H1 (cell line): ENCODE measurements around the gene CAMK2B. TPM values are rescaled to one million over a fixed set of nuclear protein-coding genes. Genes with fewer than 3 reads are reported as not detected.

Source experiments
- CTCF ChIA-PET: fragments of 300-600 bp; sonication (Branson Sonifier 250); formaldehyde crosslinking; loops from one replicate; lab custom pipeline; 2021; ENCODE audit not compliant: partially characterized antibody; lab: Charles Lee
- POLR2A ChIA-PET: fragments of 300-600 bp; sonication (Branson Sonifier 250); formaldehyde crosslinking; loops from one replicate; lab custom pipeline; 2021; ENCODE audit warnings: inconsistent platforms; ENCODE audit not compliant: partially characterized antibody; lab: Charles Lee
- DNase-seq, 2 experiments: peaks; one replicate each; pipeline versions ENCODE4 v3.0.0 to v3.0.0-alpha.2; 2010 to 2022; ENCODE audit warnings: low spot score in 2 of 2, low read depth in 1 of 2, mixed read lengths in 1 of 2
- FAIRE-seq: peaks from 2 replicates; lab custom pipeline; 2011; peaks lifted over from hg19 to GRCh38; lab: Jason Lieb, UNC
- H2AFZ ChIP-seq: 2 replicates; pipeline ENCODE4 v1.8.1; 2012; ENCODE audit warnings: low read length, inconsistent platforms
- H2AK5ac ChIP-seq: 2 replicates; pipeline ENCODE4 v1.6.1; 2013; ENCODE audit warnings: low read depth, low read length
- H2BK120ac ChIP-seq: replicated peaks from 2 replicates; pipeline ENCODE3; 2013; ENCODE audit warnings: low read depth, low read length, inconsistent platforms
- H2BK12ac ChIP-seq: 2 replicates; pipeline ENCODE4 v1.6.1; 2013; ENCODE audit warnings: low read depth, low read length
- H2BK15ac ChIP-seq: 2 replicates; pipeline ENCODE4 v1.6.1; 2013; ENCODE audit warnings: low read length
- H2BK20ac ChIP-seq: 2 replicates; pipeline ENCODE4 v1.6.1; 2013; ENCODE audit warnings: low read length
- H2BK5ac ChIP-seq: 2 replicates; pipeline ENCODE4 v1.6.1; 2013; ENCODE audit warnings: low read depth, low read length
- H3K14ac ChIP-seq: 2 replicates; pipeline ENCODE4 v1.6.1; 2013; ENCODE audit warnings: inconsistent platforms; ENCODE audit not compliant: insufficient read length
- H3K18ac ChIP-seq: 2 replicates; pipeline ENCODE4 v1.6.1; 2013; ENCODE audit warnings: low read length; ENCODE audit errors: extremely low read depth
- H3K23ac ChIP-seq: 2 replicates; pipeline ENCODE4 v1.6.1; 2013; ENCODE audit warnings: inconsistent platforms; ENCODE audit not compliant: insufficient read length
- H3K23me2 ChIP-seq: 2 replicates; pipeline ENCODE4 v1.6.1; 2013; ENCODE audit warnings: low read depth, low read length
- H3K27ac ChIP-seq: 2 replicates; pipeline ENCODE4 v1.6.1; 2011; ENCODE audit warnings: low read depth, low read length, inconsistent platforms
- H3K27me3 ChIP-seq, 4 experiments: replicated peaks in 1 of 4; 1 replicate in 1 of 4; 2 replicates in 3 of 4; pipeline versions ENCODE4 v1.6.1 to v1.8.1; 2011 to 2013; ENCODE audit warnings: low read length in 3 of 4, mild to moderate bottlenecking in 3 of 4, inconsistent platforms in 2 of 4, mixed read lengths in 2 of 4, moderate library complexity in 1 of 4; ENCODE audit not compliant: control insufficient read depth in 3 of 4, insufficient read depth in 3 of 4; ENCODE audit errors: extremely low read depth in 1 of 4
- H3K36me3 ChIP-seq, 4 experiments: 2 replicates each; pipeline versions ENCODE4 v1.6.1 to v1.8.1; 2011 to 2013; ENCODE audit warnings: mild to moderate bottlenecking in 4 of 4, low read length in 3 of 4, moderate library complexity in 2 of 4, control low read depth in 1 of 4, inconsistent platforms in 1 of 4; ENCODE audit not compliant: insufficient read depth in 4 of 4, control insufficient read depth in 2 of 4
- H3K4ac ChIP-seq: replicated peaks from 2 replicates; pipeline ENCODE3; 2013; ENCODE audit warnings: low read length, low read depth, mixed read lengths, inconsistent platforms; ENCODE audit not compliant: insufficient read length
- H3K4me1 ChIP-seq, 4 experiments: replicated peaks in 1 of 4; 1 replicate in 1 of 4; 2 replicates in 3 of 4; pipeline versions ENCODE4 v1.6.1 to v1.8.1; 2011 to 2013; ENCODE audit warnings: low read length in 3 of 4, inconsistent platforms in 2 of 4, mixed read lengths in 1 of 4; ENCODE audit not compliant: insufficient read depth in 4 of 4, control insufficient read depth in 3 of 4
- H3K4me2 ChIP-seq, 2 experiments: 2 replicates each; pipeline versions ENCODE4 v1.6.1 to v1.8.1; 2011 to 2013; ENCODE audit warnings: low read depth in 2 of 2, low read length in 2 of 2, control low read depth in 1 of 2, inconsistent platforms in 1 of 2, mild to moderate bottlenecking in 1 of 2; ENCODE audit not compliant: insufficient read depth in 1 of 2
- H3K4me3 ChIP-seq, 4 experiments: fragments of 200-600, 300-600 bp in 1 of 4; sonication (generic), shearing (Covaris generic), sonication (Bioruptor Twin) in 1 of 4; 2 replicates each; pipeline versions ENCODE4 v1.5.1 to v1.8.1; 2011 to 2016; ENCODE audit warnings: low read length in 4 of 4, low read depth in 3 of 4, control low read depth in 2 of 4, inconsistent platforms in 2 of 4, mild to moderate bottlenecking in 2 of 4, mixed read lengths in 1 of 4, moderate library complexity in 1 of 4; ENCODE audit not compliant: insufficient read depth in 2 of 4; ENCODE audit errors: extremely low read depth in 1 of 4
- H3K56ac ChIP-seq: replicated peaks from 2 replicates; pipeline ENCODE3; 2013; ENCODE audit warnings: low read depth, mild to moderate bottlenecking, mixed read lengths, low read length, inconsistent platforms; ENCODE audit not compliant: insufficient read length
- H3K79me1 ChIP-seq: 2 replicates; pipeline ENCODE4 v1.6.1; 2013; ENCODE audit warnings: low read depth, low read length, control low read depth
- H3K79me2 ChIP-seq, 2 experiments: 2 replicates each; pipeline versions ENCODE4 v1.6.1 to v1.8.1; 2012 to 2013; ENCODE audit warnings: low read length in 2 of 2, mild to moderate bottlenecking in 2 of 2, inconsistent platforms in 1 of 2; ENCODE audit not compliant: insufficient read depth in 2 of 2, control insufficient read depth in 1 of 2
- H3K9ac ChIP-seq, 4 experiments: replicated peaks in 1 of 4; 1 replicate in 1 of 4; 2 replicates in 3 of 4; pipeline versions ENCODE4 v1.6.1 to v1.8.1; 2011 to 2013; ENCODE audit warnings: low read depth in 3 of 4, low read length in 3 of 4, control low read depth in 2 of 4, mild to moderate bottlenecking in 2 of 4, moderate library complexity in 2 of 4, inconsistent platforms in 1 of 4; ENCODE audit errors: extremely low read depth in 1 of 4
- H3K9me3 ChIP-seq, 2 experiments: 2 replicates each; pipeline versions ENCODE4 v1.6.1 to v1.8.1; 2012 to 2013; ENCODE audit warnings: mild to moderate bottlenecking in 2 of 2, moderate library complexity in 2 of 2, control low read depth in 1 of 2, inconsistent platforms in 1 of 2, low read depth in 1 of 2, low read length in 1 of 2, mixed read lengths in 1 of 2; ENCODE audit not compliant: insufficient read depth in 2 of 2
- H4K20me1 ChIP-seq, 2 experiments: replicated peaks in 1 of 2; 2 replicates each; pipeline versions ENCODE3 to v1.8.1; 2011 to 2013; ENCODE audit warnings: inconsistent platforms in 2 of 2, low read length in 2 of 2, mild to moderate bottlenecking in 1 of 2; ENCODE audit not compliant: insufficient read depth in 2 of 2, control insufficient read depth in 1 of 2
- H4K5ac ChIP-seq: 2 replicates; pipeline ENCODE4 v1.6.1; 2013; ENCODE audit warnings: low read length, low read depth, mixed read lengths, inconsistent platforms; ENCODE audit not compliant: insufficient read length
- H4K8ac ChIP-seq: 2 replicates; pipeline ENCODE4 v1.8.0; 2013; ENCODE audit warnings: mild to moderate bottlenecking, moderate library complexity, low read length, inconsistent platforms; ENCODE audit not compliant: insufficient read depth; ENCODE audit errors: extremely low read depth
- H4K91ac ChIP-seq: replicated peaks from 2 replicates; pipeline ENCODE3; 2013; ENCODE audit warnings: low read length, mixed read lengths, inconsistent platforms; ENCODE audit not compliant: insufficient read length
- BACH1 ChIP-seq: IDR thresholded peaks from 2 replicates; pipeline ENCODE4 v1.6.1; 2012; ENCODE audit warnings: low read length, improper control_type of control experiment
- CEBPB ChIP-seq: IDR thresholded peaks from 2 replicates; pipeline ENCODE4 v1.6.1; 2012; ENCODE audit warnings: low read depth, low read length
- POLR2AphosphoS5 ChIP-seq: IDR thresholded peaks from 2 replicates; pipeline ENCODE4 v1.6.1; 2011; ENCODE audit warnings: low read depth, low read length
- WGBS, 2 experiments: shearing (Covaris generic) in 1 of 2; methylation state at CpG; one replicate each; pipeline versions ENCODE4 v1.1.6 to v1.1.7; 2013 to 2015; ENCODE audit warnings: low lambda C conversion rate in 2 of 2, mixed read lengths in 2 of 2, inconsistent platforms in 1 of 2, low coverage in 1 of 2, missing lambda C conversion rate in 1 of 2; ENCODE audit not compliant: insufficient replicate concordance in 2 of 2, insufficient coverage in 1 of 2, insufficient read length in 1 of 2; ENCODE audit errors: extremely low coverage in 1 of 2, missing lambda C conversion rate in 1 of 2; 5-methylcytosine and 5-hydroxymethylcytosine counted together
- polyA plus RNA-seq, 7 experiments: library from polyadenylated mRNA; depleted of rRNA in 3 of 7; stranded (reverse) in 5 of 7; unstranded in 2 of 7; fragments of >200 nt in 5 of 7; fragments of 200-250 nt in 2 of 7; gene quantifications; 1 replicate in 5 of 7; 2 replicates in 1 of 7; 4 replicates in 1 of 7; pipeline versions ENCODE4 v1.2.1 to v1.2.3, GENCODE V29; 2011 to 2013; ENCODE audit warnings: missing spikeins in 2 of 7, mixed read lengths in 2 of 7
- total RNA-seq: library from RNA; stranded (reverse); fragmentation: NEBNext Ultra II Directional; extraction: Animal tissue kit (Norgen Biotek cat#: 25700); gene quantifications from 2 replicates; pipeline ENCODE4 v1.2.1, GENCODE V29; 2021

The CAMK2B gene
- total and polyA plus RNA-seq, 2 of the 8 experiments (the other 6 are each of a cell fraction or from before 2014, with no cell fraction given) = 0.05 to 0.15 TPM

DNA sequence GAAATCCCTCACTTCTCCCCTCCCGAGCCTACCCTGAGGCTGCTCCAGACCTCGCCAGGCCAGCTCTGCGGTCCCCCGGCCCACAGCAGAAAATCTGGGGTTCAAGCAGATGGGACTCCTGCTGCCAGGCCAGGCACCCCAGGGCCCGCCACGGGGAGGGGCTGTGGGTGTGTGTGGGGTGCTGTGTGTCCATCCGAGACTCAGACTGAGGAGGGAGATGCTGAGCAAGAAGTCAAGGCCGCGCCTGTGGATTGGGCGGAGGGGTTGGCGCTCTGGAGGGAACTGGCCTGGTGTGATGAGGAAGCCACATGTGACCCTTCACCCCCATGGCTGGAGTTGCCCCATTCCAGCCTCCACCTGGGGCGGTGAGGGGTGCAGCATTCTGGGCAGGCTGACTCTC is 73.5 kb downstream of the CAMK2B start:
- Histone ChIP-seq H3K4me3 (no peak overlapping the region), H3K27me3 (no peaks in the 10 kb centered on the region), H3K79me1 (no peaks in the 10 kb centered on the region), H3K79me2 (no peaks in the 10 kb centered on the region), H3K4me2 (no peak overlapping the region), H3K9me3 (no peaks in the 10 kb centered on the region), H3K14ac (no peak overlapping the region), H4K8ac (no peak overlapping the region; the same call in 1 of the 2 replicates), H3K4ac (no peak overlapping the region), H2BK5ac (no peak overlapping the region), H2AK5ac (no peak overlapping the region), H3K9ac (no peak overlapping the region), H4K20me1 (peaks cover 0 to 5% of the 10 kb centered on the region in 2 experiments), H4K91ac (no peak overlapping the region), H2BK12ac (no peak overlapping the region), H2BK20ac (no peak overlapping the region), H2BK15ac (no peak overlapping the region), H3K36me3 (no peaks in the 10 kb centered on the region), H3K23me2 (peaks cover 3% of the 10 kb centered on the region; the same call in 1 of the 2 replicates), H3K23ac (no peak overlapping the region), H4K5ac (no peak overlapping the region), H3K27ac (no peak overlapping the region), H3K4me1 (no peaks in the 10 kb centered on the region), H3K56ac (no peak overlapping the region), H2AFZ (no peak overlapping the region), H3K18ac (no peak overlapping the region), H2BK120ac (no peak overlapping the region)
- CTCF ChIA-PET = interaction anchor here (1.1 to 2.1 kb wide), 5 partner anchors 9 to 57 kb away, joined by 3 to 9 read pairs (median 5); no protein-coding TSS in a partner anchor
- 93% methylated on average over 10 of the region's 12 CpGs; no CpG with 5 or more reads in 1 of the 2 experiments for WGBS, 2 experiments
- POLR2A ChIA-PET = no interaction called here
- no peak for DNase-seq
- FAIRE-seq = no peak
- TF ChIP-seq CEBPB (no peak), BACH1 (no peak), POLR2AphosphoS5 (no peak)
